ENCODE measurements around the gene NECAB2.
A peak's percentile ranks its signal among the peaks of the same experiment; 100 is the strongest.

NECAB2 gene

DNA sequence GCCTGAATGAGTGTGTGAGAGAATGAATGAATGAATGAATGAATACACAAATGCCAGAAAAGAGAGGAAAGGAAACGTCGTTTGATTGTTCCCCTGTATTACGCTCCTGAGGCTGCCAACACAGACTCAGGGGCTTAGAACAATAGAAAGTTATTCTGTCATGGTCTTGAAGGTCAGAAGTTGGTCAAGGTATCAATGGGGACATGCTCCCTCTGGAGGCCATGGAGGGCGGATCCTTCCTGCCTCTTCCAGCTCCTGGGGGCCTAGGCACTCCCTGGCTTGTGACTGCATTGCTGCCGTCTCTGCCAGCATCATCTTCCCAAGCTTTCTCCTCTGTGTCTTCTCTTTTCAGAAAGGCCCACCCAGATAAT, 76.1 kb downstream of the NECAB2 start:
- Histone ChIP-seq H3K27me3 (peaks cover 64% of the 10 kb centered on the region), H3K4me1 (ENCODE audit: control insufficient read depth in 1 of 2, insufficient read depth in 1 of 2, low read depth in 1 of 2, low read length in 1 of 2) (no peaks in the 10 kb centered on the region), H3K27ac (no peak overlapping the region), H3K9me3 (no peaks in the 10 kb centered on the region), H3K36me3 (peaks cover 7% of the 10 kb centered on the region), H3K4me3 (ENCODE audit: low read depth in 1 of 2, low read length in 1 of 2) (no peak overlapping the region)
- TF ChIP-seq, protein P1, sequence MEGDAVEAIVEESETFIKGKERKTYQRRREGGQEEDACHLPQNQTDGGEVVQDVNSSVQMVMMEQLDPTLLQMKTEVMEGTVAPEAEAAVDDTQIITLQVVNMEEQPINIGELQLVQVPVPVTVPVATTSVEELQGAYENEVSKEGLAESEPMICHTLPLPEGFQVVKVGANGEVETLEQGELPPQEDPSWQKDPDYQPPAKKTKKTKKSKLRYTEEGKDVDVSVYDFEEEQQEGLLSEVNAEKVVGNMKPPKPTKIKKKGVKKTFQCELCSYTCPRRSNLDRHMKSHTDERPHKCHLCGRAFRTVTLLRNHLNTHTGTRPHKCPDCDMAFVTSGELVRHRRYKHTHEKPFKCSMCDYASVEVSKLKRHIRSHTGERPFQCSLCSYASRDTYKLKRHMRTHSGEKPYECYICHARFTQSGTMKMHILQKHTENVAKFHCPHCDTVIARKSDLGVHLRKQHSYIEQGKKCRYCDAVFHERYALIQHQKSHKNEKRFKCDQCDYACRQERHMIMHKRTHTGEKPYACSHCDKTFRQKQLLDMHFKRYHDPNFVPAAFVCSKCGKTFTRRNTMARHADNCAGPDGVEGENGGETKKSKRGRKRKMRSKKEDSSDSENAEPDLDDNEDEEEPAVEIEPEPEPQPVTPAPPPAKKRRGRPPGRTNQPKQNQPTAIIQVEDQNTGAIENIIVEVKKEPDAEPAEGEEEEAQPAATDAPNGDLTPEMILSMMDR (IDR thresholded peaks at IDR 0.05): peak; percentile 32

DNA sequence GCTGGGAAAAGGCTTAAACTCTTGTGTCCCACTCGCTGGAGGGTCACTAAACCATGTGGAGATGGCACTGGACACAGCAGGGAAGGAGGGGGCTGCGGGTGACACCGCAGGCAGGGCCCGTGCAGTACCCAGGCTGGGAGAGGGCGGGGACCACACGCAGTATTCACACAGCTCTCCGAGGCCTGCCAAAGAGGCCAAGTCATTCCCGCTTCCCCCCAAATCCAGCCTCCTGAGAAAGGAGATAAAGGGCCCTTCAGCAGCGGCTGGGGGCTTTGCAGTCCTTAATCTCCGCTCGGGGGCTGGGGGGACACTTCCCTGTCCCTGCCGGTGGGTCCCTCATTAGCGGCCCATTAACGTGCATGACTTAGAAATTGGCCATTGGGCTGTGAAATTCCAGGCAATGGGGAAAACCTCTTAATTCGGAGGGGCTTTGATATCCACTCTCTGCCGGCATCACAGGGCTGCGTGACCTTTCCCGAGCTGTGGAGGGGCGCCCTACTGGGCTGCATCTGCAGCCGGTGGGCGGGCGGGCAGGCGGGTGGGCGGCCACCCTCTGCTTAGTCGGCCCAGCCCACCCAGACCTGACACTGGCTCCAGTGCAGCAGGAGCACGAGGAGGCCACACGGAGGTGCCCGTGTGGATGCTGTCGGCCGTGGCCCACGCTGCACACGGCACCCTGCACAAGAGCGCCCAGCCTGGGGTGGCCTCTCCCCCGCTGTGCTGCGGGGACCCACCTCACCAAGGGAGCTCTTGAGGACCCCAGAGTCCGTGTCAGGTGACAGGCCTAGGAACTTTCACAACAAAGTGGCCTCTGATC, 77.2 kb downstream of the NECAB2 start:
- Histone ChIP-seq H3K36me3 (peaks cover 18% of the 10 kb centered on the region), H3K9me3 (no peaks in the 10 kb centered on the region), H3K4me3 (ENCODE audit: low read depth in 1 of 2, low read length in 1 of 2) (no peak overlapping the region), H3K4me1 (ENCODE audit: control insufficient read depth in 1 of 2, insufficient read depth in 1 of 2, low read depth in 1 of 2, low read length in 1 of 2) (no peaks in the 10 kb centered on the region), H3K27me3 (peaks cover 55% of the 10 kb centered on the region), H3K27ac (no peak overlapping the region)
- TF ChIP-seq, protein P1 (IDR thresholded peaks at IDR 0.05): no peak

DNA sequence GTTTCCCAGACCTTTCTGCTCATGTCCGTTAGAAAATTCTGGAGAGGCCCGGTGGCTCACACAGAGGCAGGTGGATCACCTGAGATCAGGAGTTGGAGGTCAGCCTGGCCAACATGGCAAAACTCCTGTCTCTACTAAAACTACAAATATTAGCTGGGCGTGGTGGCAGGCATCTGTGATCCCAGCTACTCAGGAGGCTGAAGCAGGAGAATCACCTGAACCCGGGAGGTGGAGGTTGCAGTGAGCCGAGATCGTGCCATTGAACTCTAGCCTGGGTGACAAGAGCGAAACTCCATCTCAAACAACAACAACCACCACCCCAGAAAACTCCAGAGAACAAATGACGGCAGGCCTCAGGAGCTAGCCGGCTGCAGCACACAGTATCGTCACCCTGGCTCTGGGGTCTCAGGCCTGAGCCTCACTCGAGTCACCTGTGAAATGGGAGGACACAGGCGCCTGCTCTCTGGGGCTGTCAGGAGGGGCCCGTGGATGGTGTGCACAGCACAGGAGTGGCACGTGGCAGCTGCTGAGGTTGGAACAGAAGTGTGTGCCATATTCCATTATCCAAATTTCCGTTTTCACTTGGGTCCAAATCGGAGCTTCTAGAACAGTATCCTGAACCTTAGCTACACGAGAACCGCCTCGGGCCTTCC, 77.9 kb downstream of the NECAB2 start:
- H3K9me3 ChIP-seq: no peaks in the 10 kb centered on the region
- no peak overlapping the region for H3K4me3 ChIP-seq (ENCODE audit: low read depth in 1 of 2, low read length in 1 of 2)
- H3K36me3 ChIP-seq: peaks cover 22% of the 10 kb centered on the region
- peaks cover 48% of the 10 kb centered on the region for H3K27me3 ChIP-seq
- H3K4me1 ChIP-seq (ENCODE audit: control insufficient read depth in 1 of 2, insufficient read depth in 1 of 2, low read depth in 1 of 2, low read length in 1 of 2): no peaks in the 10 kb centered on the region
- no peak overlapping the region for H3K27ac ChIP-seq
- TF ChIP-seq, protein P1 (IDR thresholded peaks at IDR 0.05): no peak

DNA sequence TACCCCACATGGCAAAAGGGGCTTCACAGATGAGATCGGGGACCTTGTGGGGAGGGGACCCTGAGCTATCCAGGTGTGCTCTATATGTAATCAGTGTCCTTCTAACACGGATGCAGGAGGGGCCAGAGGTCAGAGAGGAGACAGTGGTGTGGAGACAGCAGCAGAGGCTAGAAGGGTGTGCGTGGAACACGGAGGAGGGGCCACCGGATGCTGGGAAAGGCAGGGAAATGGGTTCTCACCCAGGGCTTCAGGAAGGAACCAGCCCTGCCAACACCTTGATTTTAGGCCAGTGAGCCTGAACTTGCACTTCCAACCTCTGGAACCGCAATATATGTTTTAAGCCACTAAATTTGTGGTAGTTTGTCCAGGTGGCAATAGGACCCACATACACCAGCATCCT, 79.2 kb downstream of the NECAB2 start:
- H3K4me3 ChIP-seq (ENCODE audit: low read depth in 1 of 2, low read length in 1 of 2): no peak overlapping the region
- TF ChIP-seq, protein P1 (IDR thresholded peaks at IDR 0.05): no peak
- no peaks in the 10 kb centered on the region for H3K4me1 ChIP-seq (ENCODE audit: control insufficient read depth in 1 of 2, insufficient read depth in 1 of 2, low read depth in 1 of 2, low read length in 1 of 2)
- peaks cover 28% of the 10 kb centered on the region for H3K36me3 ChIP-seq
- H3K27me3 ChIP-seq: peaks cover 35% of the 10 kb centered on the region
- no peaks in the 10 kb centered on the region for H3K9me3 ChIP-seq
- H3K27ac ChIP-seq: no peak overlapping the region

DNA sequence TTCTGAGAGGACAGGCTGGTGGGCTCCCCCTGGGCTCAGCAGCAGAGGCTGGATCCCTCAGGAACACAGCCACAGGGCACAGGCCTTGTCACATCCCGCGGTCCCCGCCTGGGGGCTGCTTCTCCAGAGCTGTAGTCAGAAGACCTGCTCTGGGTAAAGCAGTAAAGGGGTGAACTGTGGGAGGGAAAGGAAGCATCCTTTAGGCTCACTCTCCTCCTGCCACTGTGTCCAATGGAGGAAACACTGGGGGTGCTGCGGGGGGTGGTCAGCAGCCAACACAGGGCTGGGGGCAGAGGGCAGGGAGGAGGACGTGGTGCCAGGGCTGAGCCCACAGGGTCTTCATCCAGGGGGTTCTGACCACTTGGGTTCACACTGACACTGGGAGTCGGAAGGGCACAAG, 79.6 kb downstream of the NECAB2 start:
- peaks cover 31% of the 10 kb centered on the region for H3K27me3 ChIP-seq
- no peaks in the 10 kb centered on the region for H3K4me1 ChIP-seq (ENCODE audit: control insufficient read depth in 1 of 2, insufficient read depth in 1 of 2, low read depth in 1 of 2, low read length in 1 of 2)
- H3K9me3 ChIP-seq: no peaks in the 10 kb centered on the region
- no peak overlapping the region for H3K4me3 ChIP-seq (ENCODE audit: low read depth in 1 of 2, low read length in 1 of 2)
- H3K27ac ChIP-seq: no peak overlapping the region
- TF ChIP-seq, protein P1 (IDR thresholded peaks at IDR 0.05): no peak
- H3K36me3 ChIP-seq: peaks cover 32% of the 10 kb centered on the region

Data from neutrophil (primary cell).